Measurements from ENCODE around the gene ZFYVE19.

The ZFYVE19 gene

DNA sequence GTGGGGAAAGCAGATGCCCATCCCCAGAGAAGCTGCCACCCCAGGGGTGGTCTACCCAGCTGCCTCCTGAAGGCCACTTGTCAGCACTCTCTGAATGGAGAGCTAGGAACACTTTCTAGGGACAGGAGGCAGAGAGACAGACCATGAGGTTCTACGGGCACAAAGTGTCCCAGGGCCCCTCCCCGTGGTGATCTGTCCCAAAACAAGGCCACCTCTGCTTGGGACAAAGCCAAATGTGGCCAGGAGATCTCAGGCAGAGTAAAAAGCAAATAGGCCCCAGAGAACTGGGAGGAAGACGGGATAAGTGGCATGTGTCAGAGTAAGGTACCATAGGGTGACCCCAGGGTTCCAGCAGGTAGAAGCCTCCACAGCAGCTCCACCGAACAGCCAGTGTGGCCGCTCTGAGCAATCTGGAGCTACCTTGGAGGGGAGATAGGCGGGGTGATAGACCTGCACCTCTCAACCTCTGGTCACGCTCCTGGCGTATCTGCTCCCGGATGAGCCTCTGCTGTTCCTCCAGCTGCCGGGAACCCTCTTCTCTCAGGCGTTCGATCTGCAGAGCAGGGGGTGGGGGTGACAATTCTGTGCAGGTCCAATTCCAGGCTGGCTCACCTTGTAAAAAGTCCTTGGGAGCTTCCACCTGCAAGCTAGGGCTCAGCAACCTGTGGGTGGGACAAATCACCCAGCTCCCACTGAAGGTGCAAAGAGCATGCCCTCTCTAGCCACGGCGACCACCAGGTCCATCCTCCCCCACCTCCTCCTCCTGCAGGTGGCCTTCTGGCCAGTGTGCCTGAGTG, 31.0 kb upstream of the ZFYVE19 start:
- DNase-seq (ENCODE audit: low spot score): no peak

DNA sequence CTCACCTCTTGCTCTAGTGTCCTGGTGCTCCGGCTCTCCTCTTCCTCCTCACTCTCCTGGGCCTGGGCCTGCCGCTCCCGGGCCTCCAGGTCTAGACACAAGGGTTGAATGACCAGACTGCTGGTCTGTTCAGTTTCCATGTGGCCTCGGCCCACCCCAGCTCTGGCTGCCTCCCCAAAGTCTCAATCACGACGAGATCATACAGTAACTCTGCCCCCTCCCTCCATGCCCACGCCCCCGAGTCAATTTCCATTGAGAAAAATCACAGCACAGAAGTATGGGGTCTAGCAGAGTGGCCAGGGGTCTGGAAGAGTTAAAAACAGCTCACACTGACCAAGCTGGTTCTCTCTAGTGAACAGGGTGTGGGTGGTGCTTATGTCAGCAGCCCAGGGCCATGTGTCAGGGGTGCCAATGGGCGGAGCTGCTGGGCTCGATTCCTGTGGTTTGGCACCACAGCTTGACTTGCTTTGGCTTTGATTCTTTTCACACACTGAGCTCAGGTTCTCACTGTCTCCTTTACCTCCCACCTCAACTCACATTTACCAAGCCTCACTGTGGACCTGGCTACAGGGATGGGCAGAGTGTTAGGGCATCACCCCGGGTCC, 30.2 kb upstream of the ZFYVE19 start:
- DNase-seq (ENCODE audit: low spot score): no peak

DNA sequence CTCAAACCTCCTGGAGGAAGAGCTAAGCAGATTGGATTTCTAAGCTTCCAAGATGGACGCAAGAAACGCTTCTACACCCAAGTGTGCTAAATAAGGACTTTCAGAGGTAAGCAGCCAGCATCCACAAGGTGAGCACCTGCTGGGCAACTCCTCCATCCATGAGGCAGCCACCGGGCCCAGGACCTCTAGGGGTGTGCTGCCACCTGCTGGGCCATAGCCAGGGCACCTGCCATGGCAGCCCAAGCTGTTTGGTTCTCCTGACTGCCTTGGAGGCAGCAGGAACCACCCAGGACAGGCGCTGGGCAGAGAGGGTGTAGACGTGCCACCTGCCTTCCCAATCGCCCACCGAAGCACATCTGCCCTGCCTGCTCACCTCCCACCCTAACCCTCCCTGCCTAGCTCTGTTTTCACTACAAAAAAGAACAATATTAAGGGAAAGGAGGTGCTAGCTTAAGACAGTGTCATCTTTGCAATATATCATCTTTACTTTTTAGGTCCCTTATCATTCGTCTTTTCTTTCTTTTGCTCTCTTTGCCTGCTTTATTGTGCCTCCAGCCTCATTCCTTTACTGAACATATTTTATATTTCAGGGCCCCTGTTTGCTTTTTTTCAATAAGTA, 24.2 kb upstream of the ZFYVE19 start:
- peak; percentile 86 for DNase-seq (ENCODE audit: low spot score)

DNA sequence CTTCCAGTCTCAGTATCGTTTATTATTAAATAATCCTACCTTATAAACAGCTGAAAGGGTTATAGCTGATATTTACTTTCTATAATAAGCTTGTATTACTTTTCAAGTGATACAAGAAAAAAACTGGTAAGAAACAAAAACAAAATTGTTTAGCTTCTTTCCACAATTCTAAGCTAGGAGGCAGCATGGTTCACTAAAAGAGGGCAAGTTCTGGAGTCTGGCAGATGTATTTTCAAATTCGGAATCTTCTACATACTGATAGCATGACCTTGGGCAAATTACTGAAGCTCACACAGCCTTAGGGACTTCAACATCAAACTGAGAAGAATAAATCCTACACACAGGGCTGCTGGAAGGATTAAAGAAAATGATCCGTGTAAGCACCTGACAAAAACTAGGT, 21.7 kb upstream of the ZFYVE19 start:
- no peak for DNase-seq (ENCODE audit: low spot score)

DNA sequence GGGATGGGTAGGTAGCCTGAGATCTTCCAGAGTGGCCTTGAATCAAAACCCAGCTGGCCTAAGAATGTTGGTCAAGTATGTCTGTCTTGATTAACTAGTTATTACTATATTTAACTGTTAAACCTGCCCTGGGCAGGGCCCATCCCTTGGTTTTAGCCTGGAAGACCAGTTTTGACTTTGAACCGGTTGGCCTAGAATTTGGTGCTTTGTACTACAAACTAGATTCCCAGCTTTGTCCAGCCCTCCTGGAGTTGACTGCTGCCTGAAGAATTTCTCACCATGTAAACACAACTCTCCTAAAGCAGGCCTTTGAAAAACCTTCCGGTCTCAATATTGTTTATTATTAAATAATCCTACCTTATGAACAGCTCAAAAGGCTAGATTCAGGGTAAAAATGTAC, 21.1 kb upstream of the ZFYVE19 start:
- no peak for DNase-seq (ENCODE audit: low spot score)

DNA sequence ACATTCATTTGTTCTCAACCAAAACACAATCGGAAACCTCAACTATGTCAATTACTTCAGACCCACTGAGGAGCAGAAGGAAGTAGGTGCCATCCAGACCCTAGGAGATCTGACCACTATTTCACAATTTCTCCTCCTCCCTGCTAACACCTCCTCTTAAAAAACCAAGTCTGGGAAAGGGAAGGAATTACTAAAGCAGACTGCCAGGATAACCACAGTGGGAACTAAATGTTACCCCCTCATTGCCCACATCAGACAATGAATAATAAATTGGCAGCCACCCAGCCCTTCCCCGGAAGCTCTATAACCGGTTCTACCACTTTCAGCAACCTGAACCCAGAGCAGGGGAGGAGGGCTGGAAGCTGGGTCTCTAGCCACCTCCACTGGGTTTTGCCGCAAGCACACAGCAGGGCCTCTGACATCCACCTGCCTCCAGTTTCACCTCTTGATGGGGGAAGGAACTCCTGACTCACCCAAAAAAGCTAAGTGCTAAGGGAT, 19.5 kb upstream of the ZFYVE19 start:
- DNase-seq (ENCODE audit: low spot score): no peak

DNA sequence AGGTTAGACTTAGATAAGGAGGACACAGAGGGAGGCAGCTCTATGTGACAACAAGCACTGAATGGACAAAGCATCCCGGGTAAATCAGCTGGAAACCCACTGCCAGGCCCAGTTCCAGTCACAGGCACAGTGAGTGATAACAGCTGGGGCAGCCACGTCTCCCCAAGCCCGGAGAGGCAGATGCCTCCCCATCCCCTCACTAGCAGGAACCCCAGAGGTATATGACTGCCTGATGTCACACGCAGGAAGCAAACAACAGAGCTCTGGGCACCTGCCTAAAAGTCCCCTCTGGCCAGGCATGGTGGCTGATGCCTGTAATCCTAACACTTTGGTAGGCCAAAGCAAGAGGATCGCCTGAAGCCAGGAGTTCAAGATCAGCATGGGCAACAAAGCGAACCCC, 18.9 kb upstream of the ZFYVE19 start:
- no peak for DNase-seq (ENCODE audit: low spot score)

DNA sequence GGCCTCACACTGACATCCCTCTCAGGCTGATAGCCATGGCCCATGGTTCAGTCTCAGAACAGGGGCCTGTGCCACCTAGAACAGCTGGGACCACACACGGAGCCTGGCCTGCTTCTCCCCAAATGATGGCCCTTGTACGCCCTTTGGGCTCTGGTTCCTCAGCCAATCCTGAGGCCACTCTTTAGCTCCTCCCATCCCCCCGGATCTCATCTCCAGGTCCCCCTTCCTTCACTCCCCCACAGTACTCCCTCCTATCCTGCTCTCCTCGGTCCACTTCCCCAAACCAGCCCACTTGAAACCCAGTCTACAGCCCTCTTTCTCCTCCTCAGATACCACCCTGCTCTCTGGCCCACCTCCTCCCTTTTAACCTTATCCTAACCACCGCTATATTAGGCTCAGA, 17.8 kb upstream of the ZFYVE19 start:
- no peak for DNase-seq (ENCODE audit: low spot score)

DNA sequence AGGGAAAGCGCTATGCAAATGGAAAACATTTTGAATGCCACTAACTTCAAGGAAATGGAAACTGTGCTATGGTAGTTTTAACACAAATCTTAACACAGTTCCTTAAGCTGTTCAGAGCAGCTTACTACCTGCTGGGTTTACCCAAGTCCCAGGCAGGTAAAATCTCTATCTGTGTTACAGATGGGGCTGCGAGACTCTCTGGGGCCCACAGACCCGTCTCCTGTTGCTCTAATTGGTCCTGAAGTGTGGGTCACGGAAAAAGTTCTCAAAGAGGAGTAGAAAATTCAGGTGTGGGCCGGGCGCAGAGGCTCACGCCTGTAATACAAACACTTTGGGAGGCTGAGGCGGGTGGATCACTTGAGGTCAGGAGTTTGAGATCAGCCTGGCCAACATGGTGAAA, 16.9 kb upstream of the ZFYVE19 start:
- DNase-seq (ENCODE audit: low spot score): no peak

DNA sequence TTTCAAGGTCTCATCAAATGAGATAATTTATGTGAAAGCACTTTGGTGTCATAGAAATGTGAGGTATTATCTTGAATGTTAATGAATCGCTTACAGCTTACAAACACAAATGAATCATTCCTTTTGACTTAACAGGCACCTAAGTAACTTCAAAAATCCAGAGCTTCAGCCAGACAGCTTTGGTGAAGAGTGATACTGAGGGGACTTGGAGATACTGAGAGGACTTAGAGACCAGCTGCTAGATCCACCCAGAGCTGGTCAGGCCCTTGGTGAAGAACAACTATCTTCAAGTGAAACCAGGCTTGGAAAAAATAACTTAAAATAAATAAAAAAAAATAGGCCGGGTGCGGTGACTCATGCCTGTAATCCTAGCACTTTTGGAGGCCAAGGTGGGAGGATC, 16.2 kb upstream of the ZFYVE19 start:
- DNase-seq (ENCODE audit: low spot score): no peak

DNA sequence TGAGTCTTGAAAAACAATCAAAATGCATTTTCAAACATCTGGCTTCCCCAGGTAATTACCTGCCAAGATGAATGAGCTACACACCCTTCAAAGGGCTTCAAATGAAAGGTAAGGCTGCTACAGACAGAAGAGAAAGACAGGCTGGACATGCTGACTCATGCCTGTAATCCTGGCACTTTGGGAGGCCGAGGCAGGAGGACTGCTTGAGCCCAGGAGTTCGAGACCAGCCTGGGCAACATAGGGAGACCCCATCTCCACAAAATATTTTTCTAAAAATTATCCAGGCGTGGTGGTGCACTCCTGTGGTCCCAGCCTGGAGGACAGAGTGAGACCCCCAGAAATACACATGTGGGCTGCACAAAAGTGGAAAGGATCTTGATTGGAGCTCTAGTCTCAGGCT, 14.5 kb upstream of the ZFYVE19 start:
- DNase-seq (ENCODE audit: low spot score): no peak

DNA sequence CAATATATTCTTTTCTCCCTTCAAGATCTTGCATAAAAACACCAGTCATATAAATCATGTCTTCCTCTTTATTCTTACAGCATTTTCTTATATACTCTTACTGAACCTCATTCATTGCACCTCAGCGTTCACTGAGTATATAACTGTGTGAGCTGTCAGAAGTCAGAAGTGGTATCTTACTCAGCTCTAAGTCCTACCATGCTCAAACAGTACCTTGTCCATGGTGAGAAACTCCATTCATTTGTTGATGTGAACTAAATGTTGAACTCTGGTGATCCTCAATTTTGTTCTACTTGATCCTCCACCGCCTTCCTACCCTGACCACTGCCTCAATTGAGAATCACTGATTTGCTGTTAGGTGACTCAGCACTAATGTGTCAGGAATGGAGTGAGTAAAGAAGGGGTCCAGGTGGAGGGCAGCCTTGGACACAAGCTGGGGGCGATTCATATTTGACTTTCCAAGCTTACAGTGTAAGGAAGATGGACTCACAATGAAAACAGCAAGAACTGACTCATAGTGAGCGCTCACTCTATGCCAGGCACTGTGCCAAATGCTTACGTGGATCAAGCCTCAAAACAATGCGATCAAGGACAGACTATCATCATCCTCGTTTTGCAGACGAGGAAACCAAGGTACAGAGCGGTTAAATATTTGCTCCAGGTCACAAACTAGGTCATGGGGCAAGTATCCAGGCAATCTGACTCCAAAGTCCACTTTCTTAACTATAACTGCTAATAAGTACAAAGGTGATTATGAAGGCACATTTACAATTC, 13.5 kb upstream of the ZFYVE19 start:
- DNase-seq (ENCODE audit: low spot score): no peak

DNA sequence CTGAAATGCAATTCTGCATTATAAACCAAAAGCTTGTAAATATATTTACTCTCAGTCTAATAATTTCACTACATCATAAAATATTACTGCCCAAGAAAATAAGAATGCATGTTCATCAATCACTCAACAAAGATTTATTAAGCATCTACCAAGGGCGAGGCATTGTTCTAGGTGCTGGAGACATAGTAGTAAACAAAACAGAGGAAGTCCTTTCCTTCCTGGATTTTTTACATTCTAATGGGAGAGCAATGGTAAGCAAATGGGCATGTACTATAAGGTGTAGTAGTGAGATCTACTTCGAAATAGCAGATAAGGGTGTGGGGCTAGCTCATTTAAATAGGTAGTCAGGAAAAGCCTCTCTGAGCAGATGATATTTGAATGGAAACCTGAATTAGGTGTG, 10.8 kb upstream of the ZFYVE19 start:
- DNase-seq (ENCODE audit: low spot score): no peak

DNA sequence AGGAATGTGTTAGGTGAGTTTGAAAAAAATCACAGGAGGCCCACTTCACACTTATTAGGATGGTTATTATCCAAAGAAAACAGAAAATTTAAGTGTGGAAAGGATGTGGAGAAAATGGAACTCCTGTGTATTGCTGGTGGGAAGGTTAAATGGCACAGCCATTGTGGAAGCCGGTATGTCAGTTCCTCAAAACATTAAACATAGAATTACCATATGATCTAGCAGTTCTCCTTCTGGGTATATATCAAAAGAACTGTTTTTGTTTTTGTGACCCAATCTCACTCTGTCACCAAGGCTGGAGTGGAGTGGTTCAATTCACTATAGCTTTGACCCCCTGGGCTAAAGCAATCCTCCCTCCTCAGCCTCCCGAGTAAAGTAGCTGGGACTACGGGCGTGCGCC, 10.4 kb upstream of the ZFYVE19 start:
- no peak for DNase-seq (ENCODE audit: low spot score)

DNA sequence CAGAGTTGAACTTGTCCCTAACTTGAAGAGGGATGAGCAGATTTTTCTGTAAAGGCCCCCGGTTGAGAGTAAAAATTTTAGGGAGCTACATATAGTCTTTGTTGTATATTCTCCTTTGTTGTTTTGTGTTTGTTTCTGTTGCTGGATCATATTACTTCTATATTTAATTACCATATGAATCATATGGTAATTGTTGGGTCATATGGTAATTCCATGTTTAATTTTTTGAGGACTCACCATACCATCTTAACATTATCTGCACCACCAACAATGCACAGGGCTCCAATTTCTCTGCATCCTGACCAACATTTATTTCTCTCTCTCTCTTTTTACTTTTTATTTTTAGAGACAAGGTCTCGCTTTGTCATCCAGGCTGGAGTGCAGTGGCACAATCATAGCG, 7.4 kb upstream of the ZFYVE19 start:
- DNase-seq (ENCODE audit: low spot score): no peak

DNA sequence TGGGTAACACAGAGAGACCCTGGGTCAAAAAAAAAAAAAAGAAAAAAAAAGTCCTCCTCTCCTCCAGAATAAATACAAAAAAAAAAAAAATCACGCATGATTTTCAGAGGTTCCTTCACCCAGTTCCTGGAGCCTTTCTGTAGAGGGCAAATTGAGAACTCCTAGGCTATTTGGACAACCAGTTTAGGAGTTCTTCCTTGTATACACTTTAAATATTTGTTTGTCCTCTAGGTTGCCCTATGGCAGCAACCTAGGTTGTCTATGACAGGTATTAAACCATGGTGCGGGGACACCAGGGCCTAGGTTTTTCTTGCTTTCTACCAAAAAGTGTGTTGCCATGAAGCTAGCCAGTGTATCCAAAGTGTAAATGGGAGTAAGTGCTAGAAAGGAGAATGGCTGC, 3.8 kb upstream of the ZFYVE19 start:
- no peak for DNase-seq (ENCODE audit: low spot score)

DNA sequence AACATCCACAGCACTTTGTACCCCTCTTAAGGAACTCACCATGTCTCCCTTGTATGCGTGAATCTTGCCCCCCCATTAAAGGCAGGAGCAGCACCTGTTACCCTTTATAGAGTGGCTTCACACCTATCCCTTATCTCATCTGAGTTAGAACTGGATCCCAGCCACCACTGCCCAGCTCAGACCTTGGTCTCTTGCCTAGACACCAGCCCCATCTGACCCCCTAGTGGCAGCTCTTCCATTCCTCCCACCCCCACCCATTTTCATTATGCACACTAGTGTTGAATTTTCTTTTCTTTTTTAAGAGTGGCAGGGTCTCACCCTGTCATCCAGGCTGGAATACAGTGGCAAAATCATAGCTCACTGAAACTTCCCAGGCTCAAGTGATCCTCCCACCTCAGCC, 3.2 kb upstream of the ZFYVE19 start:
- DNase-seq (ENCODE audit: low spot score): peak; percentile 23

DNA sequence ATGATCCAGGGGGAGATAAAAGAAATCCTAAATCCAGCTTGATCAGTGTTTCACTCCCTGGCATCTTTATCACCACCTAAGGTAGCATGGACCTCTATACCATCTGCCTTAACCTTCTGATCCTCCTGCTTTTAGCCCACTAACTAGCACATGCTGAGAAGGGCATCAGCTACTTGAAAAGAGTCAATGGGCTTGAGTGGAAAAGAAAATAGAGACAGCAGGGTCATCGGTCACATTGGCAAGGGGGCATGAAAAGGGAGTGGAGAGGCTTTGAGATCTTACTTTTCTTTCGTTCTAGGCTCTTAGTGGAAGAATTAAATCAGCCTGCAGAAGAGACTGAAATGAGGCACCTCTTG, 239 bp upstream of the ZFYVE19 start:
- DNase-seq (ENCODE audit: low spot score): no peak

DNA sequence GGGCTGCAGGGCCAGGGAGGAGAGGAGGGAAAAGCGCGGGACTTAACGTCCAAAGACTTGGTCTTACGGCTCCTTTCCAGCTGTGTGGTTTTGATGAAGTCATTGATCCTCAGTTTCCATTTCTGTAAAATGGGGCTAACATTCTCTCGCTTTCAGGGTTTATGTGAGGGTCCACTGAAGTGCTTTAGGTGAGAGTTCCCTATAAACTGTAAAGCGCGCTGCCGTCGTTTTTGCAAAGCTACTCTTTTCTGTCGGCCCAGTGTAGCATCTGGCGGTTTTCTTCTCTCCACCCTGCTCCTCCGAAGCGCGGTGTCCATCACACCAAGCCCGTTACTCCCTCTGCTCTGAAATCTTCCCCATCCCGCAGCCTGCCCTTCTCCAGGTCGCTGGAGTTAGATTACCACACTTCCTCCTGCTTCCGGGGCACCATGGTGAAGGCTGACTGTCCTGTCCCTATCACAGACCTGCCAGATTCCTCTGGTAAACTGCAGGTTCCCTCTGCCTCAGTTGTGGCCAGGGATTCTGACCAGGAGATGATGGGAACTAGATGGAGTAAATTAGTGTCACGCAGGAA, 1.1 kb downstream of the ZFYVE19 start:
- DNase-seq (ENCODE audit: low spot score): no peak

DNA sequence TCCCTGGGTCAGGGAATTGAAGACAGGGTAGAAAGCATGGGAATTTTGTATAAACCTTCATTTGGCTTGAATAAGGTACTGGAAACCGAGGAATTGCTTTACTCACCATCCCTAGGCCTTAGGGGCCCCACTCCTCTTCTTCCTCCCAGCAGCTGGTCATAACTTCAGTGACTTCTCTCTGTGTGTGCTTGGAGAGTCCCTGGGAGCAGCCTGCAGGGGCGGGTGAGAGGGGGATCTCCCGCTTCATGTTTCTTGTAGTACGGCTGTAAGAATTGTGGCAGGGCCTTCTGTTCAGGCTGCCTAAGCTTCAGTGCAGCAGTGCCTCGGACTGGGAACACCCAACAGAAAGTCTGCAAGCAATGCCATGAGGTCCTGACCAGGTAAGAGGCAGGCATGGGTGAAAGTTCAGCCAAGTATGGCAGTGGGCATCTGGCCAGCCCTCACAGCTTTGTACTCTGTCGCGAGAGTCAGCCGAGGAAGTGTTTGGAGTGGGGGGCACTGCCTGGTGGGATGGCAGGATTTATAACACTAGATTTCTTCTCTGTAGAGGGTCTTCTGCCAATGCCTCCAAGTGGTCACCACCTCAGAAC, 2.1 kb downstream of the ZFYVE19 start:
- DNase-seq (ENCODE audit: low spot score): no peak

DNA sequence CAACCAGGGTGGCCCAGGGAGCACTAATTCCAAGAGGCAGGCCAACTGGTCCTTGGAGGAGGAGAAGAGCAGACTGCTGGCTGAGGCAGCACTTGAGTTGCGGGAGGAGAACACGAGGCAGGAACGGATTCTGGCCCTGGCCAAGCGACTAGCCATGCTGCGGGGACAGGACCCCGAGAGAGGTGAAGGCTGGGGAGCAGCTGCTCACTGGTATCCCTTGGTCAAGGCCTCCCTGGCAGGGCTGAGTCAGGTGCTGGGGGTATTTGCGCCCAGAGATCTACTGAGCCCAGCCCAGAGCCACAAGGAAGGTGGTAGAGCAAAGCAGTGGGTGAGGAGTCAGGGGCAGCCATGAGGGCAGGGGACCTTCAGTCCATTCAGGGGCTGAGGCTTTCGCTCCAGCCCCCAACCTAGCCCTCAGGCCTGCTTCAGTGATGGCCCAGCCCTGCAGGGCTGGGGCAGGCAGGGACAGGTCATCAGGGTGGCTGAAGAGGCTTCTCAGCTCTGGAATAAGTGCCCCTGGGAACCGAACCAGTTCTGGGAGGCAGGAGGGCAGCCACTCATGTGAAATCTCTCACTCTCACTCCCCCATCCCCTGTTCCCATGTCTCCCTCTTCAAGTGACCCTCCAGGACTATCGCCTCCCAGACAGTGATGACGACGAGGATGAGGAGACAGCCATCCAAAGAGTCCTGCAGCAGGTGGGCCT, 6.0 kb downstream of the ZFYVE19 start:
- DNase-seq (ENCODE audit: low spot score): no peak
